GM21423 (cell line): ENCODE data around the gene TLE5.
"Not testable (repeated sequence)": the region's sequence is repeated elsewhere in the genome, so short reads cannot be mapped to it uniquely, and the experiment has no call there.

ENCODE experiments used
- ATAC-seq: cut with Tn5 transposase; IDR thresholded peaks from one replicate; pipeline ENCODE4 v1.9.1; 2021; ENCODE audit warnings: mild to moderate bottlenecking, moderate library complexity; ENCODE audit not compliant: unreplicated experiment

TLE5 gene

GRCh38 chr19:3096902-3097326, 34.6 kb upstream of the TLE5 start:
- ATAC-seq, result no peak

GRCh38 chr19:3096267-3096901, 34.1 kb upstream of the TLE5 start:
- no peak for ATAC-seq

- ATAC-seq, result no peak
Measured at GRCh38 chr19:3095441-3096191, 33.3 kb upstream of the TLE5 start.

DNA sequence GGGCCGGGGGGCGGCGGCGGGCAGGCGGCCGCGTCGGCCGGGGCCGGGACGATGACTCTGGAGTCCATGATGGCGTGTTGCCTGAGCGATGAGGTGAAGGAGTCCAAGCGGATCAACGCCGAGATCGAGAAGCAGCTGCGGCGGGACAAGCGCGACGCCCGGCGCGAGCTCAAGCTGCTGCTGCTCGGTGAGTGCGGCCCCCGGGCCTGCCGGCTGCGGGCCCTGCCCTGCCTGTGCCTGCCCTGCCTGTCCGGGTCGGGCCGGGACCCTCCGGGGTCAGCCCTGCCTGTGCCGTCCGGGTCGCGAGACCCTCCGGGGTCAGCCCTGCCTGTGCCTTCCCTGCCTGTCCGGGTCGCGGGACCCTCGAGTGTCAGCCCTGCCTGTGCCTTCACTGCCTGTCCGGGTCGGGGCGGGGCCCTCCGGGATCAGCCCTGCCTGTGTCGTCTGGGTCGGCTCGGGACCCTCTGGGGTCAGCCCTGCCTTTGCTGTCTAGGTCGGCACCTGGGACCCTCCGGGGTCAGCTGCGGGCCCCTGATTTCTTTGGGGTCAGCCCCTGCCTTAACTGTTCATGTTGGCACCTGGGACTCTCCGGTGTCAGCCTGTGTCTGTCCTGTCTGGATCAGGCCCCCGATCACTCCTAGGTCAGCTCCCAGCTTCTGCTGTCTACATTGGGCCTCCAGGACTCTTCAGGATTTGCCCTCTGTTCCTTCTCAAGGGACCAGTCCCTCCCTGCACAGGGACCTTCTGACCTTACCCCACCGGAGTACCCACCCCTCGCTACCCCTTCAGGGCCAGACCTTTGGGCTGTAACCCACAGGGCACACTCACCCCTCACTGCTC, 32.5 kb upstream of the TLE5 start:
- ATAC-seq, result peak; percentile 20

GRCh38 chr19:3089299-3089855, 27.1 kb upstream of the TLE5 start:
- not testable (repeated sequence) for ATAC-seq

- ATAC-seq, result no peak
Measured at GRCh38 chr19:3087769-3088168, 25.5 kb upstream of the TLE5 start.

DNA sequence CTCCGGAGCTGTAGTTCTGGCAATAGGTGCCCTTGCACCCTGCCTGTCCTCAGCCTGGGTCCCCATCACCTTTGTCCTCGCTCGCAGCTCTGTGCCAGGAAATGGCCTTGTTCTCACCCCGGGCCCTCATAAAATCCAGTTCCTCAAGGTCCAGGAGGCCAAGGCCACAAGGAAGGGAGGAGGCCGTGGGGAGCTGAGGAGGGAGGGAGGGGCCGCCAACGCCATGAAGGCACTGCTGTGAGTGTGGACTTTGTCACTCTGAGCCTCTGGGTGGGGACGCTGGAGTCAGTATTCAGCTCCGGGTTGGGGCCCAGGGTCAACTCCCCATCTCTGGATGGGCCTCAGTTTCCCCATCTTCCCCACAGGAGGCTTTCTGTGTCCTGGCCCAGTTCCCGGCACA, 22.6 kb upstream of the TLE5 start:
- ATAC-seq, result no peak

GRCh38 chr19:3083964-3084363, 21.7 kb upstream of the TLE5 start:
- no peak for ATAC-seq

DNA sequence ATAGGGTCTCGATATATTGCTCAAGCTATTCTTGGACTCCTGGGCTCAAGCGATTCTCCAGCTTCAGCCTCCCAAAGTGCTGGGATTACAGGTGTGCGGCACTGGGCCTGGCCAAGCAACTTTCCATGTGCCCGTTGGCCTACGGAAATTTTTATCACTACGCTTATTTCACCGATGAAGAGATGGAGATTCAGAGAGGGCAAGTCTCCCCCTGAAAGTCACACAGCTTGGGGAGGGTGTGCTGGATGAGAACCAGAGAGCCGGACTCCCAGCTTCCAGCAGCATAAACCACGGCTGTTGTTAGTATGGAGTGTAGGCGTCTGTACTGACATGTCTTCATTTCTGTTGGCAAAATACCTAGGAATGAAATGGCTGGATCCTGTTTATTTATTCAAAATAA, 20.0 kb upstream of the TLE5 start:
- ATAC-seq, result no peak

DNA sequence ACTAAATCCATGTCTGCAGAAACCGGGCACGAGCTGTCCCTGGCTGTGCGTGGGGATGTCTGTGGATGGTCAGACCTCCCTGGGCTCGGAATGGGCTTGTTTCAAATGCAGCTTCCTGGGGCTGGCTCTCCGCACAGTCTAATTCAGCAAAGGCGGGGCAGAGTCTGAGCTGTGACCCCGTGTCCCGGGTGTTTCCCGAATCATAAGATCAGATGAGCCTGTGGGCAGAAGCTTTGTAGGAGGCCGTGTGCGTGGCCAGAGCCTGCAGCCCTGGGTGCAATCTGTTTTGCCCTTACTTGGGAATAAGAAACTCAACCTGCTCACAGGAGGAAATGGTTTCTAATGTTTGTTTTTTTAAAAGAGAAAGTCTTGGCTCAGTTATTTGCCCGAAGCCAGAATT, 18.0 kb upstream of the TLE5 start:
- no peak for ATAC-seq

GRCh38 chr19:3079578-3079977, 17.3 kb upstream of the TLE5 start:
- no peak for ATAC-seq

DNA sequence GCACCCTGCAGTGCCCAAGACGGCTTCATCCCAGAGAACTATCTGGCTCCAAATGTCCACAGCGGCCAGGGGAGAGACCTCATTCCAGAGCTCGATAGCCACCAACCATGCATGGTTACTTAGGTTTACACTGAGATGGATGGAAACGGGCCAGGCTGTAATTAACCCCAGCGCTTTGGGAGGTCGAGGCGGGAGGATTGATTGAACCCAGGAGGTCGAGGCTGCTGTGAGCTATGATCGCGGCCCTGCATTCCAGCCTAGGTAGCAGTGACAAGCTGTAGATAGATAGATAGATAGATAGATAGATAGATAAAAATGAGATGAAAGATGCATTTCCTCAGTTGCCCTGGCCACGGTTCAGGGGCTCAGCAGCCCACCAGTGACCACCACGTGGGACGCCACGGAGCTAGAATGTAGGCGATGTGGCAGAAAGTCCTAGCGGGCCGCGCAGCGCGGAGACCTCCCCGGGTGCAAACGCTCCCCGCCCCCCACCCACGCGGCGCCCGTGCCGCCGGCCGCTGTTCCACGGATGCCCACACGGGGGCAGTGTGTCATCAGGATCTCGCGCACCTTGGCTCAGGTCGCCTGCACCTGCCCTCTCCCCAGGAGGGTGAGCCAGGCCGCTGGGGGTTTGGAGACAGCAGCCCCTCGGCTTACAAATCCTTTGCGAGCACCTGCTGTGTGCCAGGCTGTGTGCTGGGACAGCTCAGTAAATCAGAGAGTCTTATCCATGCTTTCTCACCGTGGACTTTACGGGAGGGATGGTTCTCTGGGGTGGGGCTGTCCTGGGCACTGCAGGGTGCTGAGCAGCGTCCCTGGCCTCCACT, 13.5 kb upstream of the TLE5 start:
- ATAC-seq, result no peak

GRCh38 chr19:3073931-3074595, 11.8 kb upstream of the TLE5 start:
- ATAC-seq, result no peak

- ATAC-seq, result no peak
Measured at GRCh38 chr19:3073159-3073563, 10.9 kb upstream of the TLE5 start.

DNA sequence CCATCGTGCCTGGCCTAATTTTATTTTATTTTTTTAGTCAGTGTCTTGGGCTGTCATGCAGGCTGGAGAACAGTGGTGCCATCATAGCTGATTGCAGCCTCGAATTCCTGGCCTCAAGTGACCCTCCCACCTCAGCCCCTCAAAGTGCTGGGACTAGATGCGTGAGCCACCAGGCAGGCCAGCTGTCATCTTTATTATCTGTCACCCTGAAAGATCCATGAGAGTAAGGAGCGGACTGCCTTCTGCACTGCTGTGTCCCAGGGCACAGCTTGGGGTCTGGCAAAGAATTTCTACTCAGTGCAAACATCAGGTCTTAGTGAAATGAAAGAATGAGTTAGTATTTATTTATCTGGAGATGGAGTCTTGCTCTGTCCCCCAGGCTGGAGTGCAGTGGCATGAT, 9.5 kb upstream of the TLE5 start:
- no peak for ATAC-seq

- ATAC-seq, result no peak
Measured at GRCh38 chr19:3068071-3068470, 5.8 kb upstream of the TLE5 start.

- ATAC-seq, result no peak
Measured at GRCh38 chr19:3067563-3067962, 5.3 kb upstream of the TLE5 start.

DNA sequence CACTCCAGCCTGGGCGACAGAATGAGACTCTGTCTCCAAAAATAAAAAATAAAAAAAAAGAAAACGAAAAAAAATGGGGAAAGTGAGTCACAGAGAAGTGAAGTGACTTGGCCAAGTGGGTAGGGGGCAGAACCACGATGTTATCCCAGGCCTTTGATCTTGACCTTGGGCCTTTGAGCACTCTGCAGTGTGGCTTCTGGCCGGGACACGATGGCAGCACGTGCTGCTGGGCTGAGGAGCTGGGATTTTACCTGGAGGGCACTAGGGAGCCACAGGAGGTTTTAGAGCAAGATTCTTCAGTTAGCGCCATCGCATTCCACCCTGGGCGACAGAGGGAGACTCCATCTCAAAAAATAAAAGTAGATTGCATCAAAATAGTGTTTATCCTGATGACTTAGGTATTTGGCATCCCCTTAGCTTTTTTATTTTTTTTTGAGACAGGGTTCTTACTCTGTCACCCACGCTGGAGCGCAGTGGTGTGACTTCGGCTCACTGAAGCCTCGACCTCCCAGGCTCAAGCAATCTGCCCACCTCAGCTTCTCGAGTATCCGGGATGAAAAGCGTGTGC, 4.3 kb upstream of the TLE5 start:
- ATAC-seq, result no peak

- ATAC-seq, result peak; percentile 53
Measured at GRCh38 chr19:3065675-3066357, 3.5 kb upstream of the TLE5 start.
